Sciatic nerve (tissue), 2 donors: Measurements from ENCODE around the gene TXK. TPM values are rescaled to one million over a fixed set of nuclear protein-coding genes. Genes with fewer than 3 reads are reported as not detected.

Experiments used
- ATAC-seq: fragments of 200-7000 bp; cut with Tn5 transposase; one replicate; pipeline ENCODE4 v1.9.1; 2020; ENCODE audit warnings: mild to moderate bottlenecking, moderate library complexity
- DNase-seq: peaks from one replicate; pipeline ENCODE4 v3.0.0-alpha.2; 2020; ENCODE audit warnings: low spot score
- intact Hi-C: fragments of 100-400 bp; cut with DNase I; formaldehyde crosslinking; loops from one replicate; pipeline ENCODE4 v1.14.2; 2022
- total RNA-seq: library from RNA; stranded (reverse); fragmentation: NEBNext Ultra II Directional; extraction: Animal tissue kit (Norgen Biotek cat#: 25700); gene quantifications from one replicate; pipeline ENCODE4 v1.2.1, GENCODE V29; 2021
- donor health status: DM: no; HTN: no; CAD: no.
- donor health status: DM: no; HTN: no; CAD: no.

The TXK gene
- total RNA-seq, 1 donor from 2014 or later, result 3.9 TPM

- DNase-seq (no peak), ATAC-seq (no peak)
- intact Hi-C loops, result no loop called here
Measured at GRCh38 chr4:48110452-48110978, 23.5 kb downstream of the TXK start.

GRCh38 chr4:48109413-48110263, 24.4 kb downstream of the TXK start:
- ATAC-seq (no peak), DNase-seq (no peak)
- intact Hi-C loops, result no loop called here

- no peak for DNase-seq
- no peak for ATAC-seq
- intact Hi-C loops, result no loop called here
Measured at GRCh38 chr4:48108309-48109073, 25.6 kb downstream of the TXK start.

GRCh38 chr4:48105230-48105629, 28.8 kb downstream of the TXK start:
- DNase-seq (no peak), ATAC-seq (no peak)
- intact Hi-C loops, result no loop called here

GRCh38 chr4:48103483-48104139, 30.4 kb downstream of the TXK start:
- intact Hi-C loops, result no loop called here
- DNase-seq, result no peak
- no peak for ATAC-seq

GRCh38 chr4:48102303-48102702, 31.7 kb downstream of the TXK start:
- intact Hi-C loops, result no loop called here

GRCh38 chr4:48100256-48100655, 33.8 kb downstream of the TXK start:
- intact Hi-C loops, result no loop called here
- DNase-seq, result no peak
- ATAC-seq, result no peak

More at GRCh38 chr4:48102303-48102702, 31.7 kb downstream of the TXK start:
- DNase-seq (no peak), ATAC-seq (no peak)

GRCh38 chr4:48095441-48095840, 38.6 kb downstream of the TXK start:
- intact Hi-C loops, result no loop called here
- DNase-seq (no peak), ATAC-seq (no peak)

GRCh38 chr4:48093991-48094416, 40.0 kb downstream of the TXK start:
- DNase-seq (no peak), ATAC-seq (no peak)
- intact Hi-C loops, result no loop called here

- ATAC-seq (no peak), DNase-seq (no peak)
- intact Hi-C loops, result no loop called here
Measured at GRCh38 chr4:48090621-48091020, 43.4 kb downstream of the TXK start.

- intact Hi-C loops, result loop anchor here (10.0 kb wide), 2 partner anchors 71 to 161 kb away; partner anchors contain the start of genes CNGA1 and NIPAL1
- DNase-seq (no peak), ATAC-seq (no peak)
Measured at GRCh38 chr4:48085821-48086589, 48.0 kb downstream of the TXK start.

GRCh38 chr4:48082956-48083355, 51.1 kb downstream of the TXK start:
- intact Hi-C loops, result loop anchor here (10.0 kb wide), 2 partner anchors 68 to 158 kb away; partner anchors contain the start of genes CNGA1 and NIPAL1
- ATAC-seq (no peak), DNase-seq (no peak)

- ATAC-seq (no peak), DNase-seq (no peak)
- intact Hi-C loops, result loop anchor here (10.0 kb wide), 2 partner anchors 66 to 156 kb away; partner anchors contain the start of genes CNGA1 and NIPAL1
Measured at GRCh38 chr4:48081196-48081595, 52.9 kb downstream of the TXK start.

GRCh38 chr4:48079972-48080391, 54.1 kb downstream of the TXK start:
- intact Hi-C loops, result loop anchor here (10.0 kb wide), 2 partner anchors 65 to 155 kb away; partner anchors contain the start of genes CNGA1 and NIPAL1
- ATAC-seq (no peak), DNase-seq (no peak)

- DNase-seq (no peak), ATAC-seq (no peak)
- intact Hi-C loops, result no loop called here
Measured at GRCh38 chr4:48078862-48079655, 55.0 kb downstream of the TXK start.

GRCh38 chr4:48078425-48078824, 55.6 kb downstream of the TXK start:
- intact Hi-C loops, result no loop called here

GRCh38 chr4:48074657-48075056, 59.4 kb downstream of the TXK start:
- intact Hi-C loops, result no loop called here

More at GRCh38 chr4:48078425-48078824, 55.6 kb downstream of the TXK start:
- no peak for DNase-seq
- no peak for ATAC-seq

More at GRCh38 chr4:48074657-48075056, 59.4 kb downstream of the TXK start:
- no peak for ATAC-seq
- no peak for DNase-seq
